IMR-90 (cell line): ENCODE data around the gene COLEC12. TPM values are rescaled to one million over a fixed set of nuclear protein-coding genes. Genes with fewer than 3 reads are reported as not detected.

ENCODE experiments used
- ATAC-seq: fragments of 200-7000 bp; cut with Tn5 transposase; 2 replicates; pipeline ENCODE4 v1.9.1; 2020; ENCODE audit warnings: low read depth, mild to moderate bottlenecking, moderate library complexity
- BruUV-seq: library from RNA; stranded (reverse); fragments of 400-500 nt; replicated peaks from 2 replicates; lab custom pipeline; 2021; lab: Mats Ljungman, UMichigan
- CTCF ChIA-PET: fragments of 300-600 bp; formaldehyde crosslinking; extraction: SDS; loops from one replicate; lab custom pipeline; 2021; ENCODE audit warnings: antibody characterized with exemption; lab: Yijun Ruan, JAX
- POLR2A ChIA-PET: fragments of 300-600 bp; sonication (Branson Sonifier 250); formaldehyde crosslinking; loops from one replicate; lab custom pipeline; 2022; ENCODE audit warnings: antibody characterized with exemption; ENCODE audit not compliant: unreplicated experiment; lab: Charles Lee
- DNase-seq: peaks from one replicate; pipeline ENCODE4 v3.0.0; 2013
- H2AFZ ChIP-seq: replicated peaks from 2 replicates; pipeline ENCODE3; 2013; ENCODE audit warnings: low read length, mild to moderate bottlenecking; ENCODE audit not compliant: poor library complexity
- H2AK5ac ChIP-seq: 2 replicates; pipeline ENCODE4 v1.6.1; 2013; ENCODE audit warnings: low read depth, low read length, inconsistent platforms
- H2AK9ac ChIP-seq: replicated peaks from 2 replicates; pipeline ENCODE3; 2013; ENCODE audit warnings: mild to moderate bottlenecking, low read depth, low read length, moderate library complexity; ENCODE audit not compliant: poor library complexity
- H2BK120ac ChIP-seq: 2 replicates; pipeline ENCODE4 v1.6.1; 2013; ENCODE audit warnings: low read depth, low read length, inconsistent platforms
- H2BK15ac ChIP-seq: 3 replicates; pipeline ENCODE4 v1.6.1; 2013; ENCODE audit warnings: low read depth, low read length, inconsistent platforms
- H2BK20ac ChIP-seq: 2 replicates; pipeline ENCODE4 v1.6.1; 2013; ENCODE audit warnings: low read depth, mild to moderate bottlenecking, inconsistent platforms, low read length, moderate library complexity
- H2BK5ac ChIP-seq: 2 replicates; pipeline ENCODE4 v1.6.1; 2013; ENCODE audit warnings: mild to moderate bottlenecking, low read depth, low read length, inconsistent platforms; ENCODE audit not compliant: poor library complexity, severe bottlenecking
- H3K14ac ChIP-seq: replicated peaks from 2 replicates; pipeline ENCODE4 v1.6.1; 2013; ENCODE audit warnings: low read depth, low read length, inconsistent platforms
- H3K18ac ChIP-seq: 2 replicates; pipeline ENCODE4 v1.6.1; 2013; ENCODE audit warnings: low read depth, low read length, control low read depth
- H3K23ac ChIP-seq: 2 replicates; pipeline ENCODE4 v1.6.1; 2013; ENCODE audit warnings: low read depth, low read length, inconsistent platforms
- H3K27ac ChIP-seq: 2 replicates; pipeline ENCODE4 v1.5.1; 2013; ENCODE audit warnings: mild to moderate bottlenecking, control low read depth, low read length; ENCODE audit not compliant: insufficient read depth
- H3K27me3 ChIP-seq: 2 replicates; pipeline ENCODE4 v1.6.1; 2013; ENCODE audit warnings: low read length; ENCODE audit not compliant: control insufficient read depth, insufficient read depth
- H3K36me3 ChIP-seq: 2 replicates; pipeline ENCODE4 v1.6.1; 2013; ENCODE audit warnings: low read length, mixed read lengths; ENCODE audit not compliant: control insufficient read depth, insufficient read depth
- H3K4ac ChIP-seq: 2 replicates; pipeline ENCODE4 v1.6.1; 2013; ENCODE audit warnings: low read depth, low read length, inconsistent platforms
- H3K4me1 ChIP-seq: 2 replicates; pipeline ENCODE4 v1.6.1; 2013; ENCODE audit warnings: low read length, mixed read lengths; ENCODE audit not compliant: control insufficient read depth, insufficient read depth
- H3K4me2 ChIP-seq: 2 replicates; pipeline ENCODE4 v1.6.1; 2013; ENCODE audit warnings: low read depth, mild to moderate bottlenecking, control low read depth, low read length, moderate library complexity
- H3K4me3 ChIP-seq: 2 replicates; pipeline ENCODE4 v1.5.1; 2013; ENCODE audit warnings: low read depth, mild to moderate bottlenecking, control low read depth, low read length, moderate library complexity; ENCODE audit not compliant: insufficient read depth
- H3K56ac ChIP-seq: 2 replicates; pipeline ENCODE4 v1.6.1; 2013; ENCODE audit warnings: low read length, inconsistent platforms; ENCODE audit not compliant: insufficient read depth; ENCODE audit errors: extremely low read depth
- H3K79me1 ChIP-seq, 2 experiments: 2 replicates each; pipeline ENCODE4 v1.6.1; 2013; ENCODE audit warnings: low read length in 2 of 2, inconsistent platforms in 1 of 2, low read depth in 1 of 2
- H3K9ac ChIP-seq: 2 replicates; pipeline ENCODE4 v1.6.1; 2013; ENCODE audit warnings: low read depth, low read length, control low read depth
- H3K9me1 ChIP-seq: 2 replicates; pipeline ENCODE4 v1.6.1; 2013; ENCODE audit warnings: low read length, inconsistent platforms; ENCODE audit not compliant: insufficient read depth
- H3K9me3 ChIP-seq: 2 replicates; pipeline ENCODE4 v1.6.1; 2013; ENCODE audit warnings: low read length; ENCODE audit not compliant: control insufficient read depth, insufficient read depth
- H4K20me1 ChIP-seq: 2 replicates; pipeline ENCODE4 v1.6.1; 2013; ENCODE audit warnings: low read length, inconsistent platforms; ENCODE audit not compliant: insufficient read depth
- H4K5ac ChIP-seq: 2 replicates; pipeline ENCODE4 v1.6.1; 2013; ENCODE audit warnings: mild to moderate bottlenecking, low read depth, low read length, control low read depth
- H4K8ac ChIP-seq, 2 experiments: 2 replicates each; pipeline ENCODE4 v1.6.1; 2013; ENCODE audit warnings: low read depth in 2 of 2, low read length in 2 of 2, control low read depth in 1 of 2, inconsistent platforms in 1 of 2
- H4K91ac ChIP-seq: 2 replicates; pipeline ENCODE4 v1.6.1; 2013; ENCODE audit warnings: low read depth, low read length, inconsistent platforms; ENCODE audit not compliant: insufficient read depth
- BHLHE40 ChIP-seq: fragments of 150-350 bp; IDR thresholded peaks from 2 replicates; pipeline ENCODE4 v1.6.1; 2016; ENCODE audit warnings: mild to moderate bottlenecking, low read depth, low read length
- CEBPB ChIP-seq: IDR thresholded peaks from 2 replicates; pipeline ENCODE4 v1.6.1; 2012; ENCODE audit warnings: low read depth, low read length, improper control_type of control experiment
- CHD1 ChIP-seq: IDR thresholded peaks from 2 replicates; pipeline ENCODE4 v1.6.1; 2012; ENCODE audit warnings: low read depth, low read length, improper control_type of control experiment
- FOS ChIP-seq: fragments of 150-350 bp; IDR thresholded peaks from 2 replicates; pipeline ENCODE4 v1.6.1; 2016; ENCODE audit warnings: low read depth, low read length
- MAFK ChIP-seq: IDR thresholded peaks from 2 replicates; pipeline ENCODE4 v1.6.1; 2012; ENCODE audit warnings: low read depth, low read length, improper control_type of control experiment
- MAZ ChIP-seq: IDR thresholded peaks from 2 replicates; pipeline ENCODE4 v1.6.1; 2012; ENCODE audit warnings: low read depth, mild to moderate bottlenecking, low read length, improper control_type of control experiment, moderate library complexity, borderline replicate concordance
- MXI1 ChIP-seq: IDR thresholded peaks from 2 replicates; pipeline ENCODE4 v1.6.1; 2012; ENCODE audit warnings: low read depth, mild to moderate bottlenecking, low read length, moderate library complexity, borderline replicate concordance
- NFE2L2 ChIP-seq: fragments of 150-350 bp; IDR thresholded peaks from 2 replicates; pipeline ENCODE4 v1.6.1; 2016; ENCODE audit warnings: low read depth, mild to moderate bottlenecking, low read length
- POLR2A ChIP-seq: IDR thresholded peaks from 2 replicates; pipeline ENCODE4 v1.6.1; 2012; ENCODE audit warnings: mild to moderate bottlenecking, low read depth, low read length
- RAD21 ChIP-seq: IDR thresholded peaks from 2 replicates; pipeline ENCODE4 v1.6.1; 2012; ENCODE audit warnings: low read length, improper control_type of control experiment
- RCOR1 ChIP-seq: IDR thresholded peaks from 2 replicates; pipeline ENCODE4 v1.6.1; 2012; ENCODE audit warnings: mild to moderate bottlenecking, low read length, improper control_type of control experiment; ENCODE audit not compliant: insufficient replicate concordance
- RFX5 ChIP-seq: IDR thresholded peaks from 2 replicates; pipeline ENCODE4 v1.8.0; 2012; ENCODE audit warnings: low read depth, mild to moderate bottlenecking, low read length, moderate library complexity
- SMC3 ChIP-seq: fragments of 150-350 bp; IDR thresholded peaks from 2 replicates; pipeline ENCODE4 v1.6.1; 2016; ENCODE audit warnings: low read depth, mild to moderate bottlenecking, antibody characterized with exemption, low read length, moderate library complexity
- WGBS, 2 experiments: methylation state at CpG; one replicate each; pipeline versions ENCODE4 v1.1.5 to v1.1.7; 2013; ENCODE audit warnings: missing lambda C conversion rate in 2 of 2; ENCODE audit not compliant: insufficient read length in 1 of 2; ENCODE audit errors: extremely low coverage in 2 of 2; 5-methylcytosine and 5-hydroxymethylcytosine counted together
- dilution Hi-C: fragments of 300-500 bp; cut with HindIII; formaldehyde crosslinking; loops from one replicate; pipeline ENCODE4 v1.14.3; 2018; ENCODE audit warnings: low sequenced_read_pairs; ENCODE audit not compliant: unreplicated experiment
- in situ Hi-C: fragments of 300-500 bp; cut with MboI; formaldehyde crosslinking; loops from 3 replicates; pipeline ENCODE4 v1.14.3; 2019; ENCODE audit warnings: low sequenced_read_pairs, inconsistent platforms, mixed read lengths
- intact Hi-C: fragments of 100-400 bp; cut with micrococcal nuclease; formaldehyde crosslinking; loops from 2 replicates; pipeline ENCODE4 v1.10.0; 2022
- polyA plus RNA-seq, 3 experiments: library from polyadenylated mRNA; depleted of rRNA; stranded (reverse); fragments of >200 nt; gene quantifications; 2 replicates each; pipeline ENCODE4 v1.2.3, GENCODE V29; 2012; ENCODE audit warnings: low replicate concordance in 1 of 3
- total RNA-seq: library from RNA; depleted of rRNA; stranded (reverse); fragments of >200 nt; gene quantifications from 2 replicates; pipeline ENCODE4 v1.2.3, GENCODE V29; 2012
- TF ChIP-seq, protein P1 (sequence below): fragments of 150-350 bp; IDR thresholded peaks from 2 replicates; pipeline ENCODE4 v1.6.1; 2017; ENCODE audit warnings: mild to moderate bottlenecking, antibody characterized with exemption, low read length, low read depth
- TF ChIP-seq, protein P2 (sequence below): fragments of 150-350 bp; IDR thresholded peaks from 2 replicates; pipeline ENCODE4 v1.6.1; 2016; ENCODE audit warnings: low read depth, mild to moderate bottlenecking, low read length, moderate library complexity, borderline replicate concordance

Gene COLEC12
- total and polyA plus RNA-seq, 2 of the 4 experiments (the other 2 are of a cell fraction) = 1.0 to 2.3 TPM

DNA sequence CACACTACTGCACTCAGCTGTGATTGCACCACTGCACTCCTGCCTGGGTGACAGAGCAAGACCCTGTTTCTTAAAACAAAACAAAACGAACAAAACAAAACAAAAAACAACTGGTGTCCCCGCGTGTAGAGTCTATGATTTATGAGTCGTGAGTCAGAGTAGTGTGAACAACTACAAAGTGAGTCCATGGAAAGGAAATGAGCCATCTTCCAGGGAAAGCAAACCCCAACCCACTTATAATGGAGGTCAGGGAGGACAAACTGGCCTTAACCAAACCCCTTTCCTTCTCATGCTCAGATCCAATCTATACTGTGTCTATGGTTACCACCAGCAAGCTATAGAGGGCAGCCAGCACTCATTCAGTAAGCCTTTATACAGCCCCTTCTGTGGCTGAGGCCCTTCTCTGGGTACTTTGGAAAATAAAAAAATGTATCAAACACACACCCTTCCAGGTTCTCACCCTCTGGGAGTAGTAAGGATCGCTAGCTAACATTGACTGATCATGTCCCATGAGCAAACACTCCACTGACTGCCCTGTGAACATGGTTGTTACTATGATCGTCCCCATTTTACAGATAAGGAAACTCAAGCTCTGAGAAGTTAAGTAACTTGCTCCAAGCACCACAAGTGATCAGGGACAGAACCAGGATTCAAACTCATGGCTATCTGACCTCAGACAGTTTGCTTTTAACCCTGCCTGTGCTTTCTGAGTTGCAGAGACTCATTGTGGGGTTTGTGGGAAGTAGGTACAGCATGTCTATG lies 24.7 kb upstream of the COLEC12 start:
- ChIA-PET CTCF (no interaction called here), POLR2A (no interaction called here)
- Histone ChIP-seq H3K27ac (no peak overlapping the region), H3K14ac (no peak overlapping the region; the same call in 1 of the 2 replicates), H3K4me3 (no peak overlapping the region), H4K20me1 (no peaks in the 10 kb centered on the region), H3K79me1 (no peaks in the 10 kb centered on the region), H4K8ac (no peak overlapping the region; a peak in 1 of 4 replicates), H3K9me3 (no peaks in the 10 kb centered on the region), H2AFZ (peak overlapping the region; percentile 56), H3K9ac (no peak overlapping the region), H3K27me3 (peaks cover 4% of the 10 kb centered on the region; the same call in 1 of the 2 replicates), H3K4ac (peak overlapping the region; percentile 31; the same call in 1 of the 2 replicates), H2BK5ac (no peak overlapping the region), H2BK20ac (peak overlapping the region; percentile 26), H2BK15ac (peak overlapping the region; percentile 53; the same call in 1 of the 3 replicates), H3K23ac (no peak overlapping the region), H3K36me3 (no peaks in the 10 kb centered on the region), H3K18ac (0 out of 2 replicates have a peak overlapping the region, but pooled peaks have one; percentile 2), H3K4me2 (peak overlapping the region; percentile 49; the same call in 1 of the 2 replicates), H2BK120ac (peak overlapping the region; percentile 13), H4K91ac (no peak overlapping the region), H4K5ac (no peak overlapping the region), H3K4me1 (peaks cover 8% of the 10 kb centered on the region), H3K9me1 (peaks cover 6% of the 10 kb centered on the region; the same call in 1 of the 2 replicates), H3K56ac (no peak overlapping the region), H2AK9ac (no peak overlapping the region), H2AK5ac (no peak overlapping the region)
- DNase-seq (peak; percentile 81), ATAC-seq (peak; percentile 56)
- in situ Hi-C loops = no loop called here
- dilution Hi-C loops = no loop called here
- WGBS, 2 experiments = 80% methylated on average over 1 of the region's 6 CpGs; no CpG with 5 or more reads in 1 of the 2 experiments
- intact Hi-C loops = no loop called here
- no TSS peak for BruUV-seq
- TF ChIP-seq SMC3 = no peak
- TF ChIP-seq RAD21 = no peak
- no peak for TF ChIP-seq MXI1
- no peak for TF ChIP-seq BHLHE40
- no peak for TF ChIP-seq RCOR1
- no peak for TF ChIP-seq NFE2L2
- TF ChIP-seq FOS = no peak
- no peak; the same call in 1 of the 2 replicates for TF ChIP-seq CEBPB
- TF ChIP-seq, protein P1, sequence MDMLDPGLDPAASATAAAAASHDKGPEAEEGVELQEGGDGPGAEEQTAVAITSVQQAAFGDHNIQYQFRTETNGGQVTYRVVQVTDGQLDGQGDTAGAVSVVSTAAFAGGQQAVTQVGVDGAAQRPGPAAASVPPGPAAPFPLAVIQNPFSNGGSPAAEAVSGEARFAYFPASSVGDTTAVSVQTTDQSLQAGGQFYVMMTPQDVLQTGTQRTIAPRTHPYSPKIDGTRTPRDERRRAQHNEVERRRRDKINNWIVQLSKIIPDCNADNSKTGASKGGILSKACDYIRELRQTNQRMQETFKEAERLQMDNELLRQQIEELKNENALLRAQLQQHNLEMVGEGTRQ = no peak
- TF ChIP-seq POLR2A = no peak
- TF ChIP-seq MAZ = no peak
- TF ChIP-seq, protein P2, sequence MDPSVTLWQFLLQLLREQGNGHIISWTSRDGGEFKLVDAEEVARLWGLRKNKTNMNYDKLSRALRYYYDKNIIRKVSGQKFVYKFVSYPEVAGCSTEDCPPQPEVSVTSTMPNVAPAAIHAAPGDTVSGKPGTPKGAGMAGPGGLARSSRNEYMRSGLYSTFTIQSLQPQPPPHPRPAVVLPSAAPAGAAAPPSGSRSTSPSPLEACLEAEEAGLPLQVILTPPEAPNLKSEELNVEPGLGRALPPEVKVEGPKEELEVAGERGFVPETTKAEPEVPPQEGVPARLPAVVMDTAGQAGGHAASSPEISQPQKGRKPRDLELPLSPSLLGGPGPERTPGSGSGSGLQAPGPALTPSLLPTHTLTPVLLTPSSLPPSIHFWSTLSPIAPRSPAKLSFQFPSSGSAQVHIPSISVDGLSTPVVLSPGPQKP = no peak
- no peak for TF ChIP-seq MAFK
- TF ChIP-seq RFX5 = no peak
- TF ChIP-seq CHD1 = no peak
